Vagina (tissue), 2 donors: ENCODE measurements around the gene TXNRD2.
"Not testable (repeated sequence)": the region's sequence is repeated elsewhere in the genome, so short reads cannot be mapped to it uniquely, and the experiment has no call there.

Experiments
- CTCF ChIP-seq, 3 experiments: fragments of 450-650 bp in 2 of 3; fragments of 200-600 bp in 1 of 3; sonication (generic) in 1 of 3; IDR thresholded peaks; one replicate each; pipeline ENCODE4 v1.5.1; 2017 to 2019; ENCODE audit warnings: antibody characterized with exemption in 3 of 3, mild to moderate bottlenecking in 2 of 3, moderate library complexity in 2 of 3
- POLR2A ChIP-seq, 2 donors: fragments of 450-650 bp; IDR thresholded peaks; one replicate each; pipeline ENCODE4 v1.6.1; 2017; ENCODE audit warnings: antibody characterized with exemption in 2 of 2, mild to moderate bottlenecking in 2 of 2, moderate library complexity in 2 of 2

GRCh38 chr22:19906864-19907263 lies 34.8 kb downstream of the TXNRD2 start:
- not testable (repeated sequence) for TF ChIP-seq CTCF, POLR2A (IDR thresholded peaks at IDR 0.05)
